ENCODE data around the gene UQCC2. TPM values are rescaled to one million over a fixed set of nuclear protein-coding genes. Genes with fewer than 3 reads are reported as not detected.

The UQCC2 gene
- total RNA-seq, 1 donor from 2014 or later: 79.4 TPM

GRCh38 chr6:33697845-33698244 lies 13.7 kb downstream of the UQCC2 start:
- Mint-ChIP-seq H3K4me1 (peaks cover 10% of the 10 kb centered on the region), H3K9me3 (no peaks in the 10 kb centered on the region), H3K27ac (no peak overlapping the region), H3K36me3 (peaks cover 9% of the 10 kb centered on the region), H3K27me3 (ENCODE audit: low read depth) (no peaks in the 10 kb centered on the region), H3K4me3 (no peak overlapping the region)
- no peak for DNase-seq (ENCODE audit: low spot score in 2 of 2, unreplicated experiment in 2 of 2)
- TF ChIP-seq CTCF (IDR thresholded peaks at IDR 0.05; ENCODE audit: unreplicated experiment): no peak

GRCh38 chr6:33696548-33697518 lies 14.7 kb downstream of the UQCC2 start:
- no peak overlapping the region for H3K4me3 Mint-ChIP-seq
- peaks cover 9% of the 10 kb centered on the region for H3K36me3 Mint-ChIP-seq
- no peak overlapping the region for H3K27ac Mint-ChIP-seq
- TF ChIP-seq CTCF (IDR thresholded peaks at IDR 0.05; ENCODE audit: unreplicated experiment): no peak
- peaks cover 16% of the 10 kb centered on the region for H3K4me1 Mint-ChIP-seq
- no peaks in the 10 kb centered on the region for H3K27me3 Mint-ChIP-seq (ENCODE audit: low read depth)
- no peaks in the 10 kb centered on the region for H3K9me3 Mint-ChIP-seq
- DNase-seq (ENCODE audit: low spot score in 2 of 2, unreplicated experiment in 2 of 2): no peak

- Mint-ChIP-seq H3K4me3 (no peak overlapping the region), H3K27me3 (ENCODE audit: low read depth) (no peaks in the 10 kb centered on the region), H3K36me3 (peaks cover 7% of the 10 kb centered on the region), H3K9me3 (no peaks in the 10 kb centered on the region), H3K27ac (no peak overlapping the region), H3K4me1 (peaks cover 20% of the 10 kb centered on the region)
- TF ChIP-seq CTCF (IDR thresholded peaks at IDR 0.05; ENCODE audit: unreplicated experiment): no peak
- no peak for DNase-seq (ENCODE audit: low spot score in 2 of 2, unreplicated experiment in 2 of 2)
These were observed 15.4 kb downstream of the UQCC2 start for GRCh38 chr6:33696076-33696475.

GRCh38 chr6:33695451-33695887 lies 16.0 kb downstream of the UQCC2 start:
- Mint-ChIP-seq H3K4me3 (no peak overlapping the region), H3K27ac (no peak overlapping the region), H3K4me1 (peaks cover 20% of the 10 kb centered on the region), H3K27me3 (ENCODE audit: low read depth) (no peaks in the 10 kb centered on the region), H3K9me3 (no peaks in the 10 kb centered on the region), H3K36me3 (peaks cover 7% of the 10 kb centered on the region)
- no peak for TF ChIP-seq CTCF (IDR thresholded peaks at IDR 0.05; ENCODE audit: unreplicated experiment)
- DNase-seq (ENCODE audit: low spot score in 2 of 2, unreplicated experiment in 2 of 2): no peak

- H3K27me3 Mint-ChIP-seq (ENCODE audit: low read depth): no peaks in the 10 kb centered on the region
- H3K36me3 Mint-ChIP-seq: peaks cover 3% of the 10 kb centered on the region
- H3K4me3 Mint-ChIP-seq: no peak overlapping the region
- H3K27ac Mint-ChIP-seq: no peak overlapping the region
- TF ChIP-seq CTCF (IDR thresholded peaks at IDR 0.05; ENCODE audit: unreplicated experiment): no peak
- DNase-seq (ENCODE audit: low spot score in 2 of 2, unreplicated experiment in 2 of 2): no peak
- no peaks in the 10 kb centered on the region for H3K9me3 Mint-ChIP-seq
- peaks cover 20% of the 10 kb centered on the region for H3K4me1 Mint-ChIP-seq
These were observed 16.5 kb downstream of the UQCC2 start for GRCh38 chr6:33694977-33695376.
